ENCODE data around the gene SERPINB1.

The SERPINB1 gene

GRCh38 chr6:2795162-2795561 is 46.5 kb downstream of the SERPINB1 start:
- in situ Hi-C loops (cut with HindIII; ENCODE audit: low sequenced_read_pairs): no loop called here

GRCh38 chr6:2794171-2794730 is 47.4 kb downstream of the SERPINB1 start:
- in situ Hi-C loops (cut with HindIII; ENCODE audit: low sequenced_read_pairs): no loop called here

- in situ Hi-C loops (cut with HindIII; ENCODE audit: low sequenced_read_pairs): no loop called here
Observed at GRCh38 chr6:2793534-2794151, 48.0 kb downstream of the SERPINB1 start.

DNA sequence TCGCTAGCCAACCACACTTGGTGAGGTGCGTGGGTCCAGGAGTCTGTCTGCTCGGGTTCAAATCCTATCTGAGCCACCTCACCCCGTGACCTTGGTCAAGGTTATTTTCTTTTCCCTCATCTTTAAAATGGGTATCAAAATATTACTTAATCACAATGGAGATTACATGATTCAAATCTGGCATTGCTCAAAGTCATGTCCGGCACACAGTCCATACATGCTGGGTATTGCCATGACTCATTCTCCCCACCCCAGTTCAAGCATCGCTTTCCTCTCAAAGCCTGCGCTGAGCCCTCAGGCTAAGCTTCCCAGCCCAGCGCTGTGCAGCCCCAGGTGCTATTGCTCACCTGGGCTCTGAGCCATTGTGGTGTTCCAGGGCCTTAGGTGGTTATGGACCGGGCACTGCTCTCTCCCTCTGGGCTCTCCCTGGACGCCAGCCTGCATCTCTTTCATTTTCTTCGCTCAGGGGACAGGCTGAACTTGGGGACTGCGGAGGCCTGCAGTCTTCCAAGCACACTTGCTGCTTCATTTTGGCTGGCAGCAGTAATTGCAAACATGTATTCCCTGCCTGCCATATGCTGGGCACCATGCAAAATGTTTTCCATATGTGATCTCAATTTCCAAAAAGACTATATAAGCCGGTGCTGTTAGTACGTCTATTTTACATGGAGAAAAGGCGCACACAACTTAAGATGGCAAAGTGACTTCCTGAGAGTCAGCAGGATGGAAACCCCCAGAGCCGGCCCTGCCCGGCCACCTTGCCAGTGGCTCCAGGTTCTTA is 49.1 kb downstream of the SERPINB1 start:
- in situ Hi-C loops (cut with HindIII; ENCODE audit: low sequenced_read_pairs): no loop called here

DNA sequence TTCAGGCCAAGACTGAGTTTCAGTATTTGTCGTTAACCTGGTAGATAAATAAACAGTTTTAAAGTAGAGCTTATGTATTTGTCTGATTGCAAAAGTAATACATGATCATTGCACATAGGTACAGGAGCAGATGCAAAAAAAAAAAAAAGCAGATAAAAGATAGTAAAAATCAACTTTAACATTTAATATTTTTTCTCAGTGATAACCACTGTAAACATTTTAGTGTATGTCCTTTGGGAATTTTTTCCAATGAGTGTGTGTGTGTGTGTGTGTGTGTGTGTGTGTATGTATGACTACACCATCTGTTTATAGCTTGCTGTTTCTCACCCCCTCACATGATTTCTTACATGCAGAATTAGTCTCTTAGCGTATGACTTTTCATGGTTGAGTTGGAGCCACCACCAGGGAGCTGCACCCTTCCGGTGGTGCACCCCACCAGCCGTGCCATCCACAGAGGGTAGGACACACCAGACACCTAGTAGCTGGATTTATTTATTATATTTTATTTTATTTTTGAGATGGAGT is 50.2 kb downstream of the SERPINB1 start:
- in situ Hi-C loops (cut with HindIII; ENCODE audit: low sequenced_read_pairs): no loop called here

- in situ Hi-C loops (cut with HindIII; ENCODE audit: low sequenced_read_pairs): no loop called here
Observed at GRCh38 chr6:2790588-2791449, 50.8 kb downstream of the SERPINB1 start.

- in situ Hi-C loops (cut with HindIII; ENCODE audit: low sequenced_read_pairs): no loop called here
Observed at GRCh38 chr6:2786269-2786668, 55.4 kb downstream of the SERPINB1 start.

DNA sequence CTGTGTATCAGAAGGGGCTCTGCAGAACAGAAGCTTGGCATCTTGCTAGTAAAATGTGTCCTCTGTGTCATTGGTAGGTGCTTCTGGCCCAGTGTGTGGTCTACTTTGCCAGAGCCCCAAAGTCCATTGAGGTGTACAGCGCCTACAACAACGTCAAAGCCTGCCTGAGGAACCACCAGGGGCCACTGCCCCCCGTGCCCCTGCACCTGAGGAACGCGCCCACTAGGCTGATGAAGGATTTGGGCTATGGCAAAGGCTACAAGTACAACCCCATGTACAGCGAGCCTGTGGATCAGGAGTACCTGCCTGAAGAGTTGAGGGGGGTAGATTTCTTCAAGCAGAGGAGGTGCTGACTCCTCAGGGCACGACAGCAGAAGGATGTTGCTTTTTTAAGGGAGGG is 56.7 kb downstream of the SERPINB1 start:
- in situ Hi-C loops (cut with HindIII; ENCODE audit: low sequenced_read_pairs): no loop called here

- in situ Hi-C loops (cut with HindIII; ENCODE audit: low sequenced_read_pairs): no loop called here
Observed at GRCh38 chr6:2784061-2784460, 57.6 kb downstream of the SERPINB1 start.

DNA sequence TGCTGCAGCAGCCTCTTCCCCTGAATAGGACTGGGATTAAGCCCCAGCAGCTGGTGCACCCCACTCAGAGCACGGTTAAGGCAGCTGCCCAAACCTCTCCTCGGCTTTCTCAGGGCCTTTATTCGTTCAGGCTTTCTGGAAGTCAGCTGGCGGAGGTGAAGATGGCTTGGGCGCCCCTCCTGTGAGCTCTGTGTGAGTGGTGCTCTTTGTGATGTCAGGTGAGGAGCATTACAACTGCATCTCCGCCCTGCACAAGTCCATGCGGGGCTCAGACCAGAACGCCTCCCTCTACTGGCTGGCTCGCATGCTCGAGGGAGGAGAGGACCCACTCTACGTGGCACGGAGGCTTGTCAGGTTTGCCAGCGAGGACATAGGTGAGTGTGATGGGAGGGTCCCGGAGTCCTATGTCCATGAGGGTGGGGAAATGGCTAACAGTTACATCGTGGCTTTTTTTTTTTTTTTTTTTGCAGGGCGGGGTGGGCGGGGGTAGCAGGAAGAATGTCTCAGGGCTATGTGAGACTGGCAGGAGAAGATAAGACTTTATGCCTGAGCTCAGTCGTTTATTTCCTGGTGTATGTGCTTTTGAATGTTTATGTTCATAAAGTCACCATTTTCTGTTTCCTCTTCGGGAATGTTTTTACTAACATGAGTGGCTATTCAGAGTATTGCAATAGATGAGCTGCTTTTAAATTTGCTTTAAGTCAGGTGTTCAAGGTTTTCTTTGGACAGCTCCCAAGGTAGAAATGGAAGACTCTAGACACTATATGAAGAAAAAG is 58.3 kb downstream of the SERPINB1 start:
- in situ Hi-C loops (cut with HindIII; ENCODE audit: low sequenced_read_pairs): no loop called here

DNA sequence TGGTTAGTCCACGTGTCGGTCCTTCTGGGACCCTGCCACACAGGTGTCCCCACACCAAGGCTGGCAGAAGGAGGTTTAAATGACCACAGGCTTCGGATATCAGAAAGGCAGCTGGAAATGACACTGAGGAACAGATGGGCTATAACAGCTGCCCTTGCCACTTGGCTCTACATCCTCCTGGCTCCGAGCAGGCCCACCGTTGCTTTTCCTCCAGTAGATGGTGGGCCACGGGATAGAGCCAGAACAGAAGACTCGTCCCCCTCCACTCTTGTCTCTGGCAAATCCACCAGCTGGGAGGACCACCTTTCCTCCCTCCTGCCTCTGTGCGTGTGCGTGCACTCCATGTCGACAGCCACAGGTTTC is 58.9 kb downstream of the SERPINB1 start:
- in situ Hi-C loops (cut with HindIII; ENCODE audit: low sequenced_read_pairs): no loop called here

DNA sequence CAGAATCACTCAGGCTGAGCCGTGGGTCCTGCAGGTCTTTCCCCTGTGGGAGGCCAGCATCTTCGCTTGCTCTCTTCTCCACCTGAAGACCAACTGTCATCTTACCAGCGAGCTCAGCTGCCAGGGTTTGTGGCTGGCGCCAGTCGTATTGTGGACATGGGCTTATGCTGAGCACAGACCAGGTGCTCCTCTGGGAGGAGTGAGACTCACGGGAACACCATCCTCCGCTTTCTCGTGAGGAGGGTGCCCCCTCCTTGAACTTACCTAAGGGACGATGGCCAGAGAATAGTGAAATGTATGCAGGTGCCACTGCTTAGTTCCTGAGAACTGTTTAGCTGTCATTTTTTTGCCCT is 59.3 kb downstream of the SERPINB1 start:
- in situ Hi-C loops (cut with HindIII; ENCODE audit: low sequenced_read_pairs): no loop called here
